GM18508 (cell line): ENCODE results near the gene CPT1A.

Source experiments
- ATAC-seq: cut with Tn5 transposase; IDR thresholded peaks from one replicate; pipeline ENCODE4 v1.9.1; 2021; ENCODE audit warnings: moderate number of reproducible peaks; ENCODE audit not compliant: insufficient read depth, unreplicated experiment

CPT1A gene

DNA sequence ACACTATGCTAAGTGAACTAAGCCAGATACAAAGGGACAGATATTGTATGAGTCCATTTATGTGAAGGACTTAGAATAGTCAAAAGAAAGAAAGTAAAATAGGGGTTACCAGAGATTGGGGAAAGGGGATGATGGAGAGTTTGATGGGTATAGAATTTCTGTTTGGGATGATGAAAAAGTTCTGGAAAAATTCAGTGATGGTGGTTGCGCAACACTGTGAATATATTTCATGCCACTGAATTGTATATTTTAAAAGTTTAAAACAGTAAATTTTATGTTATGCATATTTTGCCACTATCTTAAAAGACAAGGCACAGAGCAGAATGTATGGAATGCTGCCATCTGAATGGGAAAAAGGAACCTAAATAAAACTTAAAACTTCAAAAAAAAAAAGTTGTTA, 119.6 kb downstream of the CPT1A start:
- no peak for ATAC-seq

DNA sequence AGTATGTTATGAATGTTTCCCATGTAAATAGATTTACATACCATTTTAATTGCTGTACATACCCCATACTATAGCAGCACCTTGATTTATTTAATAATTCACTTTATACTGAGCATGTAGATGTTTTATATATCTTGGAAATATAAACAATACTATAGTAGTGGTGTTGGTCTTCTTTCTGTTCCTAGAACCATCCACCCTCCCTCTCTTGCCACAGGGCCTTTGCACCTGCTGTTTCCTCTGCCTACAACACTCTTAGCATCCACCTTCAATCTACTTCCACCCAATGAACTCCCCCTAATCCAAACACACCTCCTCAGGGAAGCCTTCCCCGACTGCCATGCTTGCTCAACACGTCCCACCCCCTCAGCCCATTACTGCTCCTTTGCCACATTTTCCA, 120.6 kb downstream of the CPT1A start:
- no peak for ATAC-seq

DNA sequence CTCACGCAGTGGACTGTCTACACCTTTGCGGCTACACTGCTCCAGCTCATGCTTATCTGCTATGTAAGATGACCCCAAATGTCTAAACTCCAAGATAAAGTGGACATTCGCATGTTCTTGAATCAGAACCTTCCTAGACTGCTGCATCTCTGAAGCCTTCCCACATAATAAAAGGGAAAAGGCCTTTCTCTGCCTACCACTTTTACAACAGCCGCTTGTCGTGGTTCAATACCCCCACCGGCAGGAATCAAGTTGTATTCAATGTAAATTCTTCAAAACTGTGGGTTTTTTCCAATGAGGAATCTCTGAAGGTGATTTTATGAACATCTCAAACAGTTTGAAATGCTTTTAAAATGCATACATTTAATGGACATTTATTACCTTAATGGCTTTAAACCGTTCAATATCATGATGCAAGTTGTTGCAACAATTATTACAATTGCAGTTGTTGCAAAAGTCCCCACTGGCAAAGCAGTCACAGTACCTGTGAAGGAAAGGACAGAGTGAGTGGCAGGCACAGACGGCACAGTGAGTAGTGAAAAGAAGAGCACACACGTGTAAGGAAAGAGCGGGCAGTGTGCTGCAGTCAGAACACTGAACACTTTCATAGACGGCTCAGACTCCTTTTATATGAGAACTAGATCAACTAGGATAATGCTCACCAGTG, 126.1 kb downstream of the CPT1A start:
- ATAC-seq: no peak

DNA sequence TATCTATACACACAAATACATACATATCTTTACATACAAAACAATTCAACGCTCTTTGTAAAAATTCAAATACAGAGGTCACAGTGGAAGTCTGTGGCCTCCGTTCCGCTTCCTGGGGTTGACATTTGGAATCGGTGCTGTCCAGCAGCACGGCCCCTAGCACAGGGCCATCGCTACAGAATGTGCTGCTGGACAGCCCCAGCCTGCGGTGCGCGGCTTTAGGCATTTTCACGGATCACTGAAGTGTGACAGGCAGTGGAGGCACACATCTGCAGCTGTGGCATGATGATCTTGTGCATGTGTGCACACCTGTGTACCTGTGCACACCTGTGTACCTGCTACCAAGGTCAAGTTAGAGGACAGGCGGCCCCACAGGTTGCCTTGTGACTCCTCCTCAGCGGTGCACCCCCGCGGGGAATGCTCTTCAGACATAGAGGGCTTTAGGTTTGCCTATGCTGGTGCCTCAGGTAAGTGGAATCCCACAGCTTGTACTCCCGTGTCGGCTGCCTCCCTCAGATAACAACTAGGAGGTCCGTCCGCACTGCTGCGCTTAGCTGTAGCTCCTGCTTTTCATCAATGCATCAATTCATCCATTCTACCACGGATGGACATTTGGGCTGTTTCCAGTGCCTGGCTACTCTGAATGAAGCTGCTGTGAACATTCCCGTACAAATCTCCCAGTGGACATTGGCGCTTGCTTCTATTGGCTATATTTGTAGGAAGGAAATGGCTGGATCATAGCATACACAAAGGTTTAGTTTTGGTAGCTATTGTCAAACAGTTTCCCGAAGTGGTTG, 127.5 kb downstream of the CPT1A start:
- no peak for ATAC-seq

DNA sequence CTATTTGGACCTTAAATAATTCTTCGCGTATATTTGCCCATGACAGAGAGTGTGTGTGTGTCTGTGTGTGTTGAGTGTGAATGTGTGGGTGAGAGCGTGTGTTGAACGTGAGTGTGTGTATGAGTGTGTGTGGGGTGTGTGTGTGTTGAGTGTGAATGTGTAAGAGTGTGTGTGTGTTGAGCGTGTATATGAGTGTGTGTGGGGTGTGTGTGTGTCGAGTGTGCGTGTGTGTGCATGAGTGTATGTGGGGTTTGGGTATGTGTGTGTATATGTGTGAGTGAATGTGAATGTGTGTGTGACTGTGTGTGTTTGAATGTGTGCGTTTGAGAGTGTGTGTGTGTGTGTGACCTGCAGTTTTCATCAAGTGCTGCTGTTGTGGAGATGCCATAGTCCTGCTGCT, 130.6 kb downstream of the CPT1A start:
- ATAC-seq: no peak

DNA sequence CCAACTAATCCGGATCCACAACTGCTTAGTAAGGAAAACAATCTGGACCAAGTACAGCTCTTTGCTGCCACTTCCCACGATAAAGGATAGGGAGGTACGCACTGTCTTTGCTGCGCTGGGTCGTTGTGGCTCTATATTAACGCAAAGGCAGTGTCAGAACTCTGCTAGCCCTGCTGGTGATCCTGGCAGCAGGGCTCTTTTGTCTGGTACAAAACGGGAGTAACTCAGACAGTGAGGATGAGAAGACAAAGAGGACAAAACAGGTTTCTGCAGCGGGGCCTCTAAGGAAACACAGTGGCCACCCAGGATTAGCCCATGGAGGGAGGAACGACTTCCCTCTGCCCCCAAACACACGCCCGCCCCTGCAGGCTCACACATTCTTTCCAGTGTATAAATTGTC, 131.3 kb downstream of the CPT1A start:
- no peak for ATAC-seq

DNA sequence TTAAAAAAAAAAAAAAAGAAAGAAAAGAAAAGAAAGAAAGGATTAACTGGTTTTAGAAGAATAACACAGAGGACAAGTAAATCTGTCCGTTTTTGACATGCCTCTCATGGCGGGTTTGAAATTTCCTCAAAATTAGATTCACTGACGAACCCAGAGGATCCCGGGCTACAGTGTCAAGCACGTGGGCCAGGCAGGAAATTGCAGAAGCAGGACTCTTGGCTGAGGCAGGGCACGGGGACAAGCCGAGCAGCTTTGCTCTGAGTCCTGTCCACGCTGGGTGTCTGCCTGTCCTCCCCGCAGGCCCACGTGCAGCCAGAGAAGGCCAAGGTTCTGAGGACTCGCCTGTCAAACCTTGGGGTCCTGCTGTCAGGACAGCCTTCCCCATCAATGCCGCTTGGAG, 132.7 kb downstream of the CPT1A start:
- ATAC-seq: no peak

DNA sequence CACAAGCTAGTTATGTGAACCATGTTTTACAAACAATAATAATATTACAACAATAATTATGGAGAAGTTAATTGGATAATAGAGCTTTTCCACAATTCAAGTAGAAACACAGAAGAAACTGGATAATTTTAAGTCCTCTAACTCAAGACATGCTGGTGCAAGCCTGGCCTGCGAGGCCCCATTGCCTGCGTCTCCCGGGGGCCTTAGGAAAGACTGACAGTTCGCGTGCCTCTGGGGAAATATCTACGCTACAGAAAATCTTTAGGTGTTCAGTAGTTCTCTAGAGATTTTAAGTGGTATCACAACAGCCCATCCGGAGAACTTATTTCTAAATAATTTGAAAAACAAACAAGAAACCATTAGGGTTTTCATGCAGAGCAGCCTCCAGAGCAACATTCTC, 134.2 kb downstream of the CPT1A start:
- no peak for ATAC-seq

DNA sequence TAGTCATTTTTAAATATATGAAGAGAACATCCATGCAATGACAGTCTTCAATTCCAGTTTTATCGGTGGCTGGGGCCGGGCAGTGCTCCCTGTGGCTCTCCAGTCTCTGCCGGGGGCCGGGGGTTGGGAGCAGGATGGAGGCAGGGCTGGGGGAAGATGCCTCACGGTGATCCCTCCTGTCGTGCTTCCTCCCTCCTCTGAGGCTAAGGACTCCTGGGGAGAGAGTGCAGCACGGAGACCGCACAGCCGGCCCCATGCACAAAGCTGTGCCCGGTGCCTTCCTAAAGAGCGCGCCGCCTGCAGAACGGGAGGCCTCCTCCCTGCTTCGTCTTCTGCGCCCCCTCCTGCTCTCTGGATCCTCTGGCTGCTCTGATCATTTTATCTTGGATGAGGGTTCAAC, 136.8 kb downstream of the CPT1A start:
- no peak for ATAC-seq
